A549 (cell line): Measurements from ENCODE around the gene NNAT. TPM values are rescaled to one million over a fixed set of nuclear protein-coding genes. Genes with fewer than 3 reads are reported as not detected.

Source experiments
- ATAC-seq, 2 experiments: fragments of 200-7000 bp in 1 of 2; fragments of >200 bp in 1 of 2; cut with Nextera tagmentation in 1 of 2; cut with Tn5 transposase in 1 of 2; 3 replicates each; pipeline versions ENCODE4 v1.8.0 to v1.9.1; 2018 to 2020; ENCODE audit warnings: mild to moderate bottlenecking in 1 of 2, moderate library complexity in 1 of 2
- CTCF ChIA-PET: fragments of 300-600 bp; sonication (Branson Sonifier 250); formaldehyde crosslinking; extraction: SDS; loops from one replicate; lab custom pipeline; 2021; ENCODE audit warnings: antibody characterized with exemption, inconsistent platforms; lab: Yijun Ruan, JAX
- POLR2A ChIA-PET: fragments of 350-600 bp; formaldehyde crosslinking; extraction: SDS; loops from one replicate; lab custom pipeline; 2021; ENCODE audit warnings: antibody characterized with exemption, inconsistent platforms; lab: Yijun Ruan, JAX
- DNase-seq, 2 experiments: peaks; one replicate each; pipeline versions ENCODE4 v3.0.0 to v3.0.0-alpha.2; 2011 to 2016; ENCODE audit warnings: low read depth in 1 of 2, low spot score in 1 of 2
- FAIRE-seq: peaks from 2 replicates; lab custom pipeline; 2011; peaks lifted over from hg19 to GRCh38; lab: Jason Lieb, UNC
- H3K27ac ChIP-seq, 2 experiments: fragments of >200 bp; sonication (Bioruptor Twin); formaldehyde crosslinking; 3 replicates each; pipeline ENCODE4 v1.5.1; 2016 to 2017
- H3K4me1 ChIP-seq: fragments of >200 bp; sonication (Bioruptor Twin); formaldehyde crosslinking; 3 replicates; pipeline ENCODE4 v1.6.1; 2016
- H3K4me2 ChIP-seq: fragments of >200 bp; sonication (Bioruptor Twin); formaldehyde crosslinking; 3 replicates; pipeline ENCODE4 v1.6.1; 2016
- H3K4me3 ChIP-seq: fragments of >200 bp; sonication (Bioruptor Twin); formaldehyde crosslinking; 3 replicates; pipeline ENCODE4 v1.5.1; 2016
- H3K9me3 ChIP-seq: fragments of >200 bp; sonication (Bioruptor Twin); formaldehyde crosslinking; 3 replicates; pipeline ENCODE4 v1.6.1; 2016
- CHD4 ChIP-seq: fragments of 200-600 bp; sonication (generic); IDR thresholded peaks from 2 replicates; pipeline ENCODE4 v1.6.1; 2016; ENCODE audit warnings: antibody characterized with exemption, mild to moderate bottlenecking, borderline replicate concordance
- EP300 ChIP-seq, 2 experiments: fragments of >200 bp; sonication (Bioruptor Twin); formaldehyde crosslinking; IDR thresholded peaks; 2 replicates in 1 of 2; 3 replicates in 1 of 2; pipeline ENCODE4 v1.6.1; 2016 to 2017
- FOSB ChIP-seq: fragments of 250-450 bp; sonication (Bioruptor Pico); IDR thresholded peaks from 2 replicates; pipeline ENCODE4 v1.5.0; 2020; ENCODE audit warnings: mild to moderate bottlenecking, moderate library complexity
- HDAC2 ChIP-seq: fragments of 200-600 bp; sonication (generic); IDR thresholded peaks from 2 replicates; pipeline ENCODE4 v1.6.1; 2016
- HOXB5 ChIP-seq: fragments of 250-450 bp; sonication (Bioruptor Pico); IDR thresholded peaks from 2 replicates; pipeline ENCODE4 v1.5.0; 2020; ENCODE audit warnings: mild to moderate bottlenecking, moderate library complexity
- KDM5A ChIP-seq: fragments of 200-600 bp; sonication (generic); IDR thresholded peaks from 2 replicates; pipeline ENCODE4 v1.6.1; 2016; ENCODE audit warnings: antibody characterized with exemption, mild to moderate bottlenecking
- MAZ ChIP-seq: fragments of 150-350 bp; IDR thresholded peaks from 2 replicates; pipeline ENCODE4 v1.6.1; 2014; ENCODE audit warnings: antibody characterized with exemption, low read depth, low read length, borderline replicate concordance
- MYC ChIP-seq: IDR thresholded peaks from 2 replicates; pipeline ENCODE4 v1.6.1; 2012; ENCODE audit warnings: mild to moderate bottlenecking, inconsistent platforms, low read length, improper control_type of control experiment, borderline replicate concordance
- NR3C1 ChIP-seq: fragments of >200 bp; sonication (Bioruptor Twin); formaldehyde crosslinking; IDR thresholded peaks from 3 replicates; pipeline ENCODE4 v1.6.1; 2017
- PHF8 ChIP-seq: fragments of 200-600 bp; sonication (generic); IDR thresholded peaks from 2 replicates; pipeline ENCODE4 v1.6.1; 2016; ENCODE audit warnings: low read depth, mild to moderate bottlenecking, antibody characterized with exemption, moderate library complexity, borderline replicate concordance
- POLR2A ChIP-seq: IDR thresholded peaks from 2 replicates; pipeline ENCODE4 v1.6.1; 2012; ENCODE audit warnings: mild to moderate bottlenecking, low read length
- RAD21 ChIP-seq, 2 experiments: fragments of >200 bp in 1 of 2; sonication (Bioruptor Twin) in 1 of 2; formaldehyde crosslinking in 1 of 2; IDR thresholded peaks in 1 of 2; conservative IDR thresholded peaks in 1 of 2; 2 replicates in 1 of 2; 3 replicates in 1 of 2; pipeline ENCODE4 v1.6.1; 2012 to 2018; ENCODE audit warnings: inconsistent platforms in 1 of 2
- RFX5 ChIP-seq: fragments of 450-650 bp; IDR thresholded peaks from 2 replicates; pipeline ENCODE4 v1.7.1; 2014; ENCODE audit warnings: antibody characterized with exemption, mild to moderate bottlenecking, moderate library complexity
- RNF2 ChIP-seq: fragments of 200-600 bp; sonication (generic); IDR thresholded peaks from 2 replicates; pipeline ENCODE4 v1.6.1; 2016; ENCODE audit warnings: low read depth, mild to moderate bottlenecking, antibody characterized with exemption, moderate library complexity, borderline replicate concordance
- SMC3 ChIP-seq: fragments of >200 bp; sonication (Bioruptor Twin); formaldehyde crosslinking; IDR thresholded peaks from 3 replicates; pipeline ENCODE4 v1.6.1; 2018; ENCODE audit warnings: inconsistent platforms
- TP53 ChIP-seq: fragments of 250-450 bp; sonication (Bioruptor Pico); IDR thresholded peaks from 2 replicates; pipeline ENCODE4 v1.5.0; 2021; ENCODE audit warnings: mild to moderate bottlenecking, moderate library complexity
- ZNF302 ChIP-seq: fragments of 250-450 bp; sonication (Bioruptor Pico); IDR thresholded peaks from 2 replicates; pipeline ENCODE4 v1.9.0; 2021; ENCODE audit warnings: inconsistent platforms, mild to moderate bottlenecking, moderate library complexity
- WGBS: methylation state at CpG from one replicate; pipeline ENCODE4 v1.1.6; 2017; ENCODE audit errors: missing lambda C conversion rate; 5-methylcytosine and 5-hydroxymethylcytosine counted together
- polyA plus RNA-seq, 4 experiments: library from polyadenylated mRNA; depleted of rRNA in 3 of 4; stranded (reverse); fragments of >200 nt; fragmentation: RNase III in 1 of 4; extraction: RNeasy Plus Mini Kit Qiagen cat#74134 plus additional on column Dnase treatment in 1 of 4; gene quantifications; 2 replicates in 3 of 4; 3 replicates in 1 of 4; pipeline ENCODE4 v1.2.3, GENCODE V29; 2011 to 2017
- TF ChIP-seq, protein P1 (sequence below): fragments of >200 bp; sonication (Bioruptor Twin); formaldehyde crosslinking; IDR thresholded peaks from 3 replicates; pipeline ENCODE4 v1.5.1; 2016
- TF ChIP-seq, protein P2 (sequence below): IDR thresholded peaks from 2 replicates; pipeline ENCODE4 v1.6.1; 2012; ENCODE audit warnings: low read depth, borderline replicate concordance
- TF ChIP-seq, protein P3 (sequence below): fragments of 200-600 bp; sonication (generic); IDR thresholded peaks from 2 replicates; pipeline ENCODE4 v1.6.1; 2016; ENCODE audit warnings: antibody characterized with exemption, mild to moderate bottlenecking, moderate library complexity

Gene NNAT
- polyA plus RNA-seq, 2 of the 4 experiments (the other 2 are of a cell fraction): not detected

DNA sequence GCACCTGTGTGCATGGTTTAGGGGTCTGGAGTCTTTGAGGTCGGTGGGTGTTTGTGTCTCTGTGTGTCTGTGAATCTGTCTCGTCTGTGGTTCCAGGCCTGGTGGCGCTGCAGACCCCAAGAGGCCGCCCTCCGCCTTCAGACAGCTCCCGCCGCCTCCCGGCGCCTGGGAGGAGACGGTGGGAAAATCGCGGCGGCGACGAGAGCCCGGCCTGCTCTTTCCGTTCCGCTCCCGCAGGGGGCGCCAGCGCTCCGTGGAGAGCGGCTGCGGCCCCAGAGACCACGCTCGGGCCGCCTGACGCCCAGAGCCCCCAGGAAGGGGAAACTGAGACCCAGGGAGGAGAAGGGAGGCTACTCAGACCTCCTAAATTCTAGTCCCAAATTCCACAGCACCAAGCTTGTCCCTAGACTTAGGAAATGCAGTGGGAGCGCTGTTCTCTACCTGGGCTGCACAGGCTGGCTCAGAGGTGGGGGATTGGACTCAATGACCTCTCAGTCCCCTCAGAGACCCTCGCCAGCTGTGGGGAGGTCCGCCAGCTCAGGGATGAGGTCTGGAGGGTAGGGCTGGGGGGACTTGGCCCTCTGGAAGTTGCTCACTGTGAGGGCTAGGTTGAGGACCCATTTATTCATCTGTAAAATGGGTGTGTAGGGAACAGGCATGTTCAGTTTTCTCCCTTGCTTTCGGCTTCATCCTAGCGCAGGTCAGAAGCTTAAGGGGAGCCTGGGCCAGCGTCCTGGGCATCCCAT, 43.5 kb downstream of the NNAT start:
- ChIA-PET CTCF (interaction anchor here (0.6 to 5.0 kb wide), 130 partner anchors 9 to 1431 kb away, joined by 3 to 51 read pairs (median 4); partner anchors contain the start of genes BPI, CTNNBL1 and RPRD1B), POLR2A (no interaction called here)
- Histone ChIP-seq H3K4me2 (peak overlapping the region; percentile 68), H3K9me3 (peaks cover 10% of the 10 kb centered on the region; the same call in 2 of the 3 replicates), H3K4me1 (peaks cover 5% of the 10 kb centered on the region; the same call in 1 of the 3 replicates), H3K4me3 (no peak overlapping the region), H3K27ac (0 out of 6 replicates have a peak overlapping the region, but pooled peaks of 1 of the 2 experiments have one; percentile 37)
- ATAC-seq (peak; percentile 80 to 91), DNase-seq (peak; percentile 19 to 46), FAIRE-seq (no peak)
- WGBS: 14% methylated on average over 6 of the region's 34 CpGs
- no peak for TF ChIP-seq RNF2
- peak; percentile 87 for TF ChIP-seq SMC3
- peak; percentile 90 to 97 for TF ChIP-seq RAD21 (conservative IDR thresholded peaks at IDR 0.05 in 1 of 2, IDR thresholded peaks at IDR 0.05 in 1 of 2)
- no peak for TF ChIP-seq TP53 (CRISPR knock-in tag)
- TF ChIP-seq, protein P1, sequence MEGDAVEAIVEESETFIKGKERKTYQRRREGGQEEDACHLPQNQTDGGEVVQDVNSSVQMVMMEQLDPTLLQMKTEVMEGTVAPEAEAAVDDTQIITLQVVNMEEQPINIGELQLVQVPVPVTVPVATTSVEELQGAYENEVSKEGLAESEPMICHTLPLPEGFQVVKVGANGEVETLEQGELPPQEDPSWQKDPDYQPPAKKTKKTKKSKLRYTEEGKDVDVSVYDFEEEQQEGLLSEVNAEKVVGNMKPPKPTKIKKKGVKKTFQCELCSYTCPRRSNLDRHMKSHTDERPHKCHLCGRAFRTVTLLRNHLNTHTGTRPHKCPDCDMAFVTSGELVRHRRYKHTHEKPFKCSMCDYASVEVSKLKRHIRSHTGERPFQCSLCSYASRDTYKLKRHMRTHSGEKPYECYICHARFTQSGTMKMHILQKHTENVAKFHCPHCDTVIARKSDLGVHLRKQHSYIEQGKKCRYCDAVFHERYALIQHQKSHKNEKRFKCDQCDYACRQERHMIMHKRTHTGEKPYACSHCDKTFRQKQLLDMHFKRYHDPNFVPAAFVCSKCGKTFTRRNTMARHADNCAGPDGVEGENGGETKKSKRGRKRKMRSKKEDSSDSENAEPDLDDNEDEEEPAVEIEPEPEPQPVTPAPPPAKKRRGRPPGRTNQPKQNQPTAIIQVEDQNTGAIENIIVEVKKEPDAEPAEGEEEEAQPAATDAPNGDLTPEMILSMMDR: peak; percentile 96

DNA sequence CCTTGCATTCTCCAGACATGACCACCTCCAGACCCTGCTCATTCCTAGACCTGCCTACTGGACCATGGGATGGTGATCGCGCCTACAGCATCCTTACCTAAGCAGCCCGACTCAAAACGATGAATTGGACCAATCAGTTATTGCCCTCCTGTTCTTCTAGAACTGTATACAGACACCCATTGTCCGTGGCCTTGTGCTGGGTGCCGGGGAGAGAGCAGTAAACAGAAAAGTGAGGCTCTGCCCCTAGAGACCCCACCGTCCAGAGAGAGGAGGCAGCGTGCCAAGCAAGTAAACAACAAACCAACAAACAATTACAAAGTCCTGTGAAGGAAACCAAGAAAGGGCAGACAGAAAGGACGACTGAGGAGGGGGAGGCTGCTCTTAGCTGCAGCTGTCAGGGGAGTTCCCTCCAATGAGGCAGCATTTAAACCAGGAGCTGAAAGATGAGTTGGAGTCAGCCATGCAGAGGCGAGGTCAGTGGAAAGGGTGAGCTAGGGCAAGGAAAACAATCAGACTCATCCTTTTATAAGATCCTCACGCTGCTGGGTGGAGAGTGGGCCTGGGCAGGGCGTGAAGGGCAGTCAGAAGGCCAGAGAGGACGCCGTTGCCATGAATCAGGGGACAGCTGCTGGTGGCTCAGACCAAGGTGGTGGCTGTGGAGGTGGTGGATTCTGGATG, 44.2 kb downstream of the NNAT start:
- DNase-seq: no peak
- no peak; a peak in 1 of 6 replicates for ATAC-seq
- POLR2A ChIA-PET: no interaction called here
- Histone ChIP-seq H3K4me1 (peaks cover 5% of the 10 kb centered on the region; the same call in 1 of the 3 replicates), H3K9me3 (peaks cover 10% of the 10 kb centered on the region; the same call in 2 of the 3 replicates), H3K27ac (no peak overlapping the region), H3K4me2 (no peak overlapping the region), H3K4me3 (no peak overlapping the region)
- CTCF ChIA-PET: interaction anchor here (0.6 to 5.0 kb wide), 88 partner anchors 9 to 843 kb away, joined by 3 to 51 read pairs (median 5); partner anchors contain the start of genes BPI and CTNNBL1
- no peak for FAIRE-seq
- no peak for TF ChIP-seq POLR2A
- 44% methylated on average over 14 of the region's 14 CpGs for WGBS

DNA sequence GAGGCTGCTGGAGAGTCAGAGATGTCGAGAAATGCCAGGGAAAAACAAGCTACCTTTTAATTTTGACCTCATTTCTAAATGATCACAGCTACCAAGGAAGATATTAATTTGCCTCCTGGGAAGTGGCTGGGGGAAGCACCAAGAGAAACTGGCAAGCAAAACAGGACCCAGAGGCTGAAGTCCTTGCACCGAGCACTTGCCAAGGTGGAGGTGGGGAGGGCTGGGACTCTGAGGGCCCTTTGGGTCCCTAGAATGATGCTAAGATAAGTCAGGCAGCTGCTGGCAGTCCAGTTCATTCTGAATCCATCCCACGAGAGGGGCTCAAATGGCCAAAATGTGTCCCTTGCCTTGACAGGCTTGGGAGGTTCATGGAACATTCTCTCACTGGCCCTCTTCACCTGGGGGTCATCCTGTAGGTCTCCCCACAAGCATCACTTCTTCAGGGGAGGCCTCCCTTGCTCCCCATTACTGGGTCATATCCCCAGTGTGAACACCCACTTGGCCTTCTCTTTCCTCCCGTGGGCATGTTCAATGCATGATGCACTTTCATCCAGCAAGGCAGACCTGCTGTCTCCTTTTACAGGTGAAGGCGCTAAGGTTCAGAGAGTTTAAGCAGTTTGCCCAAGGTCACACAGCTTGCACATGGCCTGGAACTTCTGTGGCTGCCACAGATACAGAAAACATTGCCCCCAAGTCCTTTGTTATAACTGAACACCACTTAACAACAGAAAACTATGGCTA, 45.7 kb downstream of the NNAT start:
- FAIRE-seq: no peak
- POLR2A ChIA-PET: no interaction called here
- 12% methylated on average over 5 of the region's 5 CpGs for WGBS

More for the DNA sequence above, 45.7 kb downstream of the NNAT start:
- peaks cover 5% of the 10 kb centered on the region; the same call in 1 of the 3 replicates for H3K4me1 ChIP-seq
- ATAC-seq: no peak
- no peak overlapping the region for H3K4me2 ChIP-seq
- TF ChIP-seq KDM5A (no peak), RNF2 (no peak), NR3C1 (no peak), HDAC2 (no peak), POLR2A (no peak), EP300 (IDR thresholded peaks at IDR 0.05) (no peak), SMC3 (no peak), CHD4 (no peak), PHF8 (no peak), MYC (no peak), FOSB (CRISPR knock-in tag) (no peak), HOXB5 (no peak), RFX5 (no peak), ZNF302 (CRISPR knock-in tag) (no peak), MAZ (no peak)
- TF ChIP-seq, protein P2, sequence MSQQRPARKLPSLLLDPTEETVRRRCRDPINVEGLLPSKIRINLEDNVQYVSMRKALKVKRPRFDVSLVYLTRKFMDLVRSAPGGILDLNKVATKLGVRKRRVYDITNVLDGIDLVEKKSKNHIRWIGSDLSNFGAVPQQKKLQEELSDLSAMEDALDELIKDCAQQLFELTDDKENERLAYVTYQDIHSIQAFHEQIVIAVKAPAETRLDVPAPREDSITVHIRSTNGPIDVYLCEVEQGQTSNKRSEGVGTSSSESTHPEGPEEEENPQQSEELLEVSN: no peak
- TF ChIP-seq, protein P3, sequence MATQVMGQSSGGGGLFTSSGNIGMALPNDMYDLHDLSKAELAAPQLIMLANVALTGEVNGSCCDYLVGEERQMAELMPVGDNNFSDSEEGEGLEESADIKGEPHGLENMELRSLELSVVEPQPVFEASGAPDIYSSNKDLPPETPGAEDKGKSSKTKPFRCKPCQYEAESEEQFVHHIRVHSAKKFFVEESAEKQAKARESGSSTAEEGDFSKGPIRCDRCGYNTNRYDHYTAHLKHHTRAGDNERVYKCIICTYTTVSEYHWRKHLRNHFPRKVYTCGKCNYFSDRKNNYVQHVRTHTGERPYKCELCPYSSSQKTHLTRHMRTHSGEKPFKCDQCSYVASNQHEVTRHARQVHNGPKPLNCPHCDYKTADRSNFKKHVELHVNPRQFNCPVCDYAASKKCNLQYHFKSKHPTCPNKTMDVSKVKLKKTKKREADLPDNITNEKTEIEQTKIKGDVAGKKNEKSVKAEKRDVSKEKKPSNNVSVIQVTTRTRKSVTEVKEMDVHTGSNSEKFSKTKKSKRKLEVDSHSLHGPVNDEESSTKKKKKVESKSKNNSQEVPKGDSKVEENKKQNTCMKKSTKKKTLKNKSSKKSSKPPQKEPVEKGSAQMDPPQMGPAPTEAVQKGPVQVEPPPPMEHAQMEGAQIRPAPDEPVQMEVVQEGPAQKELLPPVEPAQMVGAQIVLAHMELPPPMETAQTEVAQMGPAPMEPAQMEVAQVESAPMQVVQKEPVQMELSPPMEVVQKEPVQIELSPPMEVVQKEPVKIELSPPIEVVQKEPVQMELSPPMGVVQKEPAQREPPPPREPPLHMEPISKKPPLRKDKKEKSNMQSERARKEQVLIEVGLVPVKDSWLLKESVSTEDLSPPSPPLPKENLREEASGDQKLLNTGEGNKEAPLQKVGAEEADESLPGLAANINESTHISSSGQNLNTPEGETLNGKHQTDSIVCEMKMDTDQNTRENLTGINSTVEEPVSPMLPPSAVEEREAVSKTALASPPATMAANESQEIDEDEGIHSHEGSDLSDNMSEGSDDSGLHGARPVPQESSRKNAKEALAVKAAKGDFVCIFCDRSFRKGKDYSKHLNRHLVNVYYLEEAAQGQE: no peak
- H3K27ac ChIP-seq: no peak overlapping the region
- no peak for DNase-seq
- CTCF ChIA-PET: interaction anchor here (0.6 to 4.9 kb wide), 9 partner anchors 19 to 725 kb away, joined by 3 to 51 read pairs (median 3); no protein-coding TSS in a partner anchor
- peaks cover 10% of the 10 kb centered on the region; the same call in 2 of the 3 replicates for H3K9me3 ChIP-seq
- H3K4me3 ChIP-seq: no peak overlapping the region
